HG03342 (cell line): Measurements from ENCODE around the gene WDR33.

ENCODE experiments used
- ATAC-seq: cut with Tn5 transposase; IDR thresholded peaks from one replicate; pipeline ENCODE4 v1.9.1; 2021; ENCODE audit warnings: mild to moderate bottlenecking, moderate library complexity; ENCODE audit not compliant: unreplicated experiment

The WDR33 gene

GRCh38 chr2:127658641-127659407 lies 152.1 kb downstream of the WDR33 start:
- no peak for ATAC-seq

GRCh38 chr2:127658146-127658545 lies 152.8 kb downstream of the WDR33 start:
- no peak for ATAC-seq

- no peak for ATAC-seq
Measured at GRCh38 chr2:127657232-127657595, 153.8 kb downstream of the WDR33 start.

- no peak for ATAC-seq
Measured at GRCh38 chr2:127656569-127657231, 154.3 kb downstream of the WDR33 start.

- ATAC-seq: no peak
Measured at GRCh38 chr2:127655209-127656073, 155.5 kb downstream of the WDR33 start.

- ATAC-seq: no peak
Measured at GRCh38 chr2:127654838-127655175, 156.2 kb downstream of the WDR33 start.

GRCh38 chr2:127654084-127654837 lies 156.7 kb downstream of the WDR33 start:
- no peak for ATAC-seq

- ATAC-seq: no peak
Measured at GRCh38 chr2:127653421-127654083, 157.4 kb downstream of the WDR33 start.

GRCh38 chr2:127652786-127653357 lies 158.1 kb downstream of the WDR33 start:
- no peak for ATAC-seq

GRCh38 chr2:127651971-127652550 lies 158.9 kb downstream of the WDR33 start:
- no peak for ATAC-seq

GRCh38 chr2:127651381-127651809 lies 159.6 kb downstream of the WDR33 start:
- ATAC-seq: no peak
